Bronchial epithelial cell (primary cell): ENCODE data around the gene VAV1. TPM values are rescaled to one million over a fixed set of nuclear protein-coding genes. Genes with fewer than 3 reads are reported as not detected.

Experiments
- DNase-seq: peaks from one replicate; pipeline ENCODE4 v3.0.0-alpha.2; 2010; ENCODE audit warnings: low read depth
- FAIRE-seq: peaks from 2 replicates; lab custom pipeline; 2011; peaks lifted over from hg19 to GRCh38; lab: Jason Lieb, UNC
- H3K27me3 ChIP-seq: 2 replicates; pipeline ENCODE4 v1.5.1; 2011; ENCODE audit warnings: low read length; ENCODE audit not compliant: control insufficient read depth, insufficient read depth
- H3K36me3 ChIP-seq: 2 replicates; pipeline ENCODE4 v1.5.1; 2011; ENCODE audit warnings: low read length; ENCODE audit not compliant: control insufficient read depth, insufficient read depth
- H3K4me3 ChIP-seq: 2 replicates; pipeline ENCODE4 v1.5.1; 2011; ENCODE audit warnings: mild to moderate bottlenecking, low read depth, low read length, control low read depth
- CTCF ChIP-seq: IDR thresholded peaks from 2 replicates; pipeline ENCODE4 v1.5.1; 2011; ENCODE audit warnings: mild to moderate bottlenecking, moderate library complexity, low read length, control low read depth, inconsistent platforms; ENCODE audit not compliant: insufficient read depth, severe bottlenecking
- total RNA-seq: library from RNA; depleted of rRNA; stranded (reverse); fragments of >200 nt; gene quantifications from 2 replicates; pipeline ENCODE4 v1.2.1, GENCODE V29; 2014

VAV1 gene
- total RNA-seq, 1 donor from 2014 or later = 0.53 TPM

- no peak for TF ChIP-seq CTCF
- no peaks in the 10 kb centered on the region for H3K36me3 ChIP-seq
- H3K4me3 ChIP-seq = no peak overlapping the region
- no peaks in the 10 kb centered on the region for H3K27me3 ChIP-seq
- FAIRE-seq (no peak), DNase-seq (no peak)
Measured at GRCh38 chr19:6832412-6832811, 59.9 kb downstream of the VAV1 start.

- TF ChIP-seq CTCF = no peak
- H3K4me3 ChIP-seq = no peak overlapping the region
- no peaks in the 10 kb centered on the region for H3K27me3 ChIP-seq
- FAIRE-seq (no peak), DNase-seq (no peak)
- H3K36me3 ChIP-seq = no peaks in the 10 kb centered on the region
Measured at GRCh38 chr19:6833166-6833790, 60.8 kb downstream of the VAV1 start.

- H3K36me3 ChIP-seq = no peaks in the 10 kb centered on the region
- no peak overlapping the region for H3K4me3 ChIP-seq
- H3K27me3 ChIP-seq = no peaks in the 10 kb centered on the region
- FAIRE-seq (no peak), DNase-seq (no peak)
- TF ChIP-seq CTCF = no peak
Measured at GRCh38 chr19:6834433-6834832, 61.9 kb downstream of the VAV1 start.

GRCh38 chr19:6835501-6835900 lies 63.0 kb downstream of the VAV1 start:
- Histone ChIP-seq H3K36me3 (no peaks in the 10 kb centered on the region), H3K27me3 (no peaks in the 10 kb centered on the region), H3K4me3 (no peak overlapping the region)
- TF ChIP-seq CTCF = no peak
- FAIRE-seq (no peak), DNase-seq (no peak)

GRCh38 chr19:6837525-6837924 lies 65.0 kb downstream of the VAV1 start:
- no peak for DNase-seq
- no peak for FAIRE-seq
- TF ChIP-seq CTCF = no peak
- Histone ChIP-seq H3K36me3 (no peaks in the 10 kb centered on the region), H3K4me3 (no peak overlapping the region), H3K27me3 (no peaks in the 10 kb centered on the region)
